SKM-1 (cell line): Measurements from ENCODE around the gene TMCC3.
"Not testable (repeated sequence)": the region's sequence is repeated elsewhere in the genome, so short reads cannot be mapped to it uniquely, and the experiment has no call there.

Source experiments
- DNase-seq: peaks from one replicate; lab custom pipeline; 2025; ENCODE audit not compliant: unreplicated experiment; lab: John Stamatoyannopoulos, UW

TMCC3 gene

DNA sequence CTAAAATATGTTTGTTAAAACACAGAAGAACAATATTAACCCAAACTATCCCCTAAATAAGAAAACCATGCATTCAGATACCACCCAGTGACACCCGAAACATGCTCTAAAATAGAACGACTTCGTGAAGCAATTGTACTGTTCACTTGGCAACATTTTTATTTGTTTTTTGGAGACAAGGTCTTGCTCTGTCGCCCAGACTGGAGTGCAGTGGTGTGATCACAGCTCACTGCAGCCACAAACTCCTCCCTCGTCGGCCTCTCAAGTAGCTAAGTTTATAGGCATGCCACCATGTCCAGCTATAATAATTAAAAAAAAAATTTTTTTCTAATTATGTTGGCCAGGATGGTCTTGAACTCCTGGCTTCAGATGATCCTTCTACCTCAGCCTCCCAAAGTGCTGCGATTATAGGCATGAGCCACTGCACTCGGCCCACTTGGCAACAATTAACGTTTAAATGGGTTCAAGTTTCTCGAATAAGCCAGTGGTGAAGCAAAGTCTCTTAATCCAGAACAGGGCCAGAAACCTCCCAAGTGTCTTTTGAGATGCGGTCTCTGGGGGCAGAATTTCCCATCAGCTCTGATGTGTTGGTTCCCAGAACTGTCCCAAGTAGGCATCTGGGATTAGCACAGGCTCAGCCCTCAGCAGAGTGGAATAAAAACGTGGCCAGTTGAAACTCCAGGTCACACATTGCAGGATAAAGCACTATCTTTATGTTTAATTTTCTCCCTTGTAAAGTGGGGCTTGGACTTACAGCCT is 74.5 kb downstream of the TMCC3 start:
- DNase-seq: no peak

DNA sequence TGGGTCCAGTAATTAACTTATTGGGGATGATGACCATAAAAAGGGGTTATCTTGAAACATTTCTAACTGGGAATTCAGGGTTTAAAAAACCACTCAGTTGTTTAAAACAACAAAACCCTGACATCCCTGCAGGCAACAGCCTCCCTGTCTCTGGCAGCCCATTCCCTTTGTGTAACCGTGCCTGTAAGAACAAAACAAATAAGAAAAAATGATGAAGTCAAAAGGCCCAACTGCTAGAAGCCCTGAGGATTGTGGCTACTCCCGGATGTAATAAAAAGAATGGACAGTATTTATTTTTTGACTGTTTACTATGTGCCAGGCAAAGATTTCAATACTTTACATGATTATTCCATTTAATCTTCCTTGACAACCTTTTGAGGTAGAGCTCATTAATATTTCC is 75.3 kb downstream of the TMCC3 start:
- DNase-seq: no peak

DNA sequence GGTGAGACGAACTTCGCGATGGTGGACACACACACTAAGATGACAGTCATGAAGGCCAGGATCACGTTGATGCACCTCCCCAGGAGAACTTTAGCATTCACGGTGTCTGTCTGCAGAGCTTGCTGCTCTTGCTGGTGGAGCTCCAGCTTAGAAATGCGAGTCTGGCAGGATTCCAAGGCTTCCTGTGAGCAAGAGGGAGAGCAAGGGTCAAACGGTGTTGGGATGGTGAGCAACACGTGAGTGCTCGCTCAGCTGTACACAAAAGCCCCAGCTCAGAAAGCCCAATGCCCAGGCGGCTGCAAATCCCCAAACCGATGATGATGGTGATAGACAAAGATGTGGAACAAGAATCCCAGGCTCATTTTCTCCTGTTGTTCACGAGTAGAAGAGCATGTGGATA is 78.8 kb downstream of the TMCC3 start:
- no peak for DNase-seq

- no peak for DNase-seq
Observed at GRCh38 chr12:94570161-94570560, 80.2 kb downstream of the TMCC3 start.

DNA sequence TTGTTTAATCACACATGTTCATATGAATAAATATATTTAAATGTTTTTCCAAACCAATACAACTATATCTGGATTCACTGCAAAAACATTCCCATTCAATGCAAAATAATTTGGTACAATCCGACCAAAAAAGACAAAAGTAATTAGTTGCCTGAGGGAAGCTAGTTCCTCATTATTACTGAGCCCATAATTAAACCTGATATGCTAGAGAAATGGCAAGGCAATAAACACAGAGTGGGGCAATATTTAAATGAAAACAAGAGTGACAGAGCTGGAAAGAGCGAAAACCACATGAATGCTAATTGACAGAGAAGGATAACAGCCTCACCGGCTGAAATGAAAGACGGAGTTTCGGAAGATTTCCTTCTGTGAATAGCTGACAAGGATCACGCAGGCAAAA is 82.6 kb downstream of the TMCC3 start:
- no peak for DNase-seq

GRCh38 chr12:94566345-94566744 is 84.0 kb downstream of the TMCC3 start:
- no peak for DNase-seq

DNA sequence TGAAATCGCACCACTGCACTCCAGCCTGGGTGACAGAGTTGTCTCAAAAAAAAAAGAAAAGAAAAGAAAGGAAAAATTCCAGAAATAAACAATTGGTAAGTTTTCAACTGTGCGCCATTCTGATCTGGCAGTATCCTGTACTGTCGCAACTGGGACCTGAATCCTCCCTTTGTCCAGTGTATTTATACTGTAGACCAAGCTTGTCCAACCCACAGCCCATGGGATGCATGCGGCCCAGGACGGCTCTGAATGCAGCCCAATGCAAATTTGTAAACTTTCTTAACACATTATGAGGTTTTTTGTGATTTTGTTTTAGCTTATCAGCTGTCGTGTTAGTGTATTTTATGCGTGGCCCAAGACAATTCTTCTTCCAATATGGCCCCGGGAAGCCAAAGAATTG is 84.7 kb downstream of the TMCC3 start:
- DNase-seq: no peak

- DNase-seq: no peak
Observed at GRCh38 chr12:94563286-94563685, 87.1 kb downstream of the TMCC3 start.

- DNase-seq: no peak
Observed at GRCh38 chr12:94561943-94562411, 88.4 kb downstream of the TMCC3 start.

DNA sequence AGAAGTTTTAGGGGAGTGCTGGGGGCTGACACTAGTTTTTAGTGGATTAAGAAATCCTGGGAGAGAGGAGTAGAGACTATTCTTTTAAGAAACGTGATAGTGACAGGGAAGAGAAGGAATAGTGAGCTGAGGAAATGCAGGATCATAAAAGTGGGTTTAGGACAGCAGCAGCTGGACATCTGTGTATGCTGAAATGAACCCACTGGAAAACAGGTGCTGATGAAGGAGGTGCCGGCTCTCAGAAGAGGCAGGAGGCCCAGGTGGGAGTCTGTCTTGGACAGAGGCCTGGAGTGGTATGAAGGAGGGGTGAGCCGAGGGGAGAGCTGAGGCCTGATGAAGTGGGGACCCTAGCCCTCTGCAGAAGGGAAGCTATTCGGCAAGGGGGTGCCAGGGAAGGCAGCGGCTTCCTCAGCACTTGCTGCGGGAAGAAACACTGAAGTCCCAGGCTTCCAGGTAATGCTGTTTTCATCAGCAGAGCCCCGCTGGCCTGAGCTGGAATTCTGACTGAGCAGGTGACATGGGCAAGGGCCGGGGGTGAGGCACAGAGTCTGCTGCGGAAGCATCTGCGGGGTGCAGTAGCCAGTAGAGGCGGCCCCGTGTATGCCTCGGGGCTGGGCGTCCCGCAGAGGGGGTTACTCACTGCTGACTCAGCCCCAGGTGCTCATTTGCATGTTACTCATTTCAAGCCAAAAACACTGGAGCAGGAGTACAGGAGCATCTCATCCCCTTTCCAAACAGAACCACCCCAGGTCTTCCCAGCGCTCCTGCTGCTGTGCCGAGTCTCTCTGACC is 89.7 kb downstream of the TMCC3 start:
- no peak for DNase-seq

DNA sequence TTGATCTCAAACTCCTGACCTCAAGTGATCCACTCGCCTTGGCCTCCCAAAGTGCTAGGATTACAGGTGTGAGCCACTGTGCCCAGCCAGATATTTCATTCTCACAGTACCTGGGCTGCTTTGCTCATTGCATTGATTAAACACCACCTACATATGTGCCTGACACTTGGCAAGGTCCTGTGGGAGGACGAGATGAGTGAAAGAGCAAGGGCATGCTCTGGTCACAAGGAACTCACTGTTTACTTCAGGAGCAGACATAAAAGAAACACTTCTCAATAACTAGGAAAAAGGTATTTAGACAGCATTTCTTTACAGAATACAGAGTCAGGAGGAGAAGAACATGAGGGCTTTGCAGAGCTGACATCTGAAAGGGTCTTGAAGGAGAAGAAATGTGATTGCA is 91.7 kb downstream of the TMCC3 start:
- no peak for DNase-seq

DNA sequence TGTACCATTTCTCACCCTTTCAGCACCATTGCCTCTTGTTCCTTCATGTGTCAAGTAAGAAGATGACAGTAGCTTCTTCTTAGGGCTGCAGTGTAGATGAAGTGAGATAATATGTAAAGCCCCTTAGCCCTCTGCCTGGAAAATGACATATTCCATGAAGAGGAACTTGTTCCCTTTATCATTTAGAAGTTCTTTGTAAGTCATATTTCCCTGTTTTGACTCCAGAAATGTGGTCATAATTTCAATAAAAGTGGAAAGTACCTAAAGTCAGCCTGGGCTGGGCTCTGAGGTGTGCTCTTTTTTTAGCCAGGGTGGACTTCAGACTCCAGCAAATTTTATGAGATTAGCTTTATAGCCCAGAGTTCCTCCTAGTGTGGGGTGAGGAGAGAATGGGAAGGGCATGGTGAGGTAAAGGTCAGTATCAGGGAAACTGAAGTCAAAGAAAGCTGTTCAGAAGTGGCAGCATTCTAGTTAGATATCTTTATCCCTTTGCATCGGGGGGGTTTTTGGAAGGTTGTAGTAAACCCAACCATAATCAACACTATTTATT is 92.5 kb downstream of the TMCC3 start:
- DNase-seq: no peak

GRCh38 chr12:94555687-94556086 is 94.7 kb downstream of the TMCC3 start:
- no peak for DNase-seq

GRCh38 chr12:94553875-94554274 is 96.5 kb downstream of the TMCC3 start:
- DNase-seq: no peak

GRCh38 chr12:94553130-94553519 is 97.2 kb downstream of the TMCC3 start:
- DNase-seq: no peak

- no peak for DNase-seq
Observed at GRCh38 chr12:94551810-94552209, 98.5 kb downstream of the TMCC3 start.

GRCh38 chr12:94550964-94551363 is 99.4 kb downstream of the TMCC3 start:
- no peak for DNase-seq

- not testable (repeated sequence) for DNase-seq
Observed at GRCh38 chr12:94548833-94549232, 101.5 kb downstream of the TMCC3 start.

- DNase-seq: no peak
Observed at GRCh38 chr12:94545935-94546771, 104.2 kb downstream of the TMCC3 start.

GRCh38 chr12:94544355-94544754 is 106.0 kb downstream of the TMCC3 start:
- DNase-seq: no peak

DNA sequence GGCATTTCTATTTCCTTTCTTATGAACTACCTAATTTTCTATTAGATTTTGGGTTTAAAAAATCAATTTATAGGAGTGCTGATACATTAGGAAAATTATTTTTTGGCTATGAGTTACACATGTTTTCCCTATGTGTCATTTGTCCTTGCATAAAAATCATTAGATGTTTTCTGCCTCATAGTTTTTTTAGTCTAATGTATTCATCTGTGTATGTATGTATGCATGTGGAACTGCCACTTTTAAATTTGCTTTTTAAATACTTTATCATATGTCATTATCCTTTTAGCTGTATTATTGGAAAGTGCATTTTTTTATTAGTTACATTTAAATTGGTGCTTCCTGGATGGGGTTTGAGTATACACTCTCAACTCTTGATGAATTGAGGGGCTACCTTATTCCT is 112.0 kb downstream of the TMCC3 start:
- DNase-seq: no peak
